Measurements from ENCODE around the gene TMTC1.

Gene TMTC1

GRCh38 chr12:29780084-29780483 lies 3.7 kb downstream of the TMTC1 start:
- no peak overlapping the region for H3K4me2 ChIP-seq (ENCODE audit: low read length)
- H2AFZ ChIP-seq (ENCODE audit: low read depth, low read length) = no peak overlapping the region
- H3K79me2 ChIP-seq (ENCODE audit: low read length) = no peaks in the 10 kb centered on the region
- no peak overlapping the region for H3K27ac ChIP-seq (ENCODE audit: low read length)
- H3K9me3 ChIP-seq (ENCODE audit: insufficient read depth, low read length) = peaks cover 13% of the 10 kb centered on the region
- no peak overlapping the region for H3K9ac ChIP-seq (ENCODE audit: low read length)
- peaks cover 38% of the 10 kb centered on the region for H3K4me1 ChIP-seq (ENCODE audit: low read length)
- no peaks in the 10 kb centered on the region for H3K27me3 ChIP-seq (ENCODE audit: low read depth, low read length)
- TF ChIP-seq CTCF (IDR thresholded peaks at IDR 0.05; ENCODE audit: low read depth, low read length) (no peak), EZH2phosphoT487 (IDR thresholded peaks at IDR 0.05; ENCODE audit: low read depth) (no peak)
- no peak overlapping the region for H3K4me3 ChIP-seq (ENCODE audit: low read length)
- peaks cover 6% of the 10 kb centered on the region for H3K36me3 ChIP-seq (replicated peaks; ENCODE audit: low read depth, low read length)
- H4K20me1 ChIP-seq (ENCODE audit: insufficient read depth, low read length) = no peaks in the 10 kb centered on the region

- TF ChIP-seq CTCF (IDR thresholded peaks at IDR 0.05; ENCODE audit: low read depth, low read length) (no peak), EZH2phosphoT487 (IDR thresholded peaks at IDR 0.05; ENCODE audit: low read depth) (no peak)
- Histone ChIP-seq H3K36me3 (replicated peaks; ENCODE audit: low read depth, low read length) (peaks cover 6% of the 10 kb centered on the region), H3K27me3 (ENCODE audit: low read depth, low read length) (no peaks in the 10 kb centered on the region), H3K4me3 (ENCODE audit: low read length) (no peak overlapping the region), H3K9ac (ENCODE audit: low read length) (no peak overlapping the region), H3K27ac (ENCODE audit: low read length) (no peak overlapping the region), H3K4me2 (ENCODE audit: low read length) (no peak overlapping the region), H3K9me3 (ENCODE audit: insufficient read depth, low read length) (peaks cover 20% of the 10 kb centered on the region), H2AFZ (ENCODE audit: low read depth, low read length) (no peak overlapping the region), H3K4me1 (ENCODE audit: low read length) (peaks cover 35% of the 10 kb centered on the region), H4K20me1 (ENCODE audit: insufficient read depth, low read length) (no peaks in the 10 kb centered on the region), H3K79me2 (ENCODE audit: low read length) (no peaks in the 10 kb centered on the region)
Measured at GRCh38 chr12:29778531-29778930, 5.2 kb downstream of the TMTC1 start.

GRCh38 chr12:29773076-29773475 lies 10.7 kb downstream of the TMTC1 start:
- no peak overlapping the region for H3K9ac ChIP-seq (ENCODE audit: low read length)
- H3K4me3 ChIP-seq (ENCODE audit: low read length) = no peak overlapping the region
- no peak overlapping the region for H2AFZ ChIP-seq (ENCODE audit: low read depth, low read length)
- H3K27me3 ChIP-seq (ENCODE audit: low read depth, low read length) = no peaks in the 10 kb centered on the region
- no peak overlapping the region for H3K4me2 ChIP-seq (ENCODE audit: low read length)
- H3K79me2 ChIP-seq (ENCODE audit: low read length) = no peaks in the 10 kb centered on the region
- no peak overlapping the region for H3K27ac ChIP-seq (ENCODE audit: low read length)
- H3K36me3 ChIP-seq (replicated peaks; ENCODE audit: low read depth, low read length) = no peaks in the 10 kb centered on the region
- H3K9me3 ChIP-seq (ENCODE audit: insufficient read depth, low read length) = peaks cover 13% of the 10 kb centered on the region; the same call in 1 of the 2 replicates
- peaks cover 19% of the 10 kb centered on the region for H3K4me1 ChIP-seq (ENCODE audit: low read length)
- no peaks in the 10 kb centered on the region for H4K20me1 ChIP-seq (ENCODE audit: insufficient read depth, low read length)
- TF ChIP-seq EZH2phosphoT487 (IDR thresholded peaks at IDR 0.05; ENCODE audit: low read depth) (no peak), CTCF (IDR thresholded peaks at IDR 0.05; ENCODE audit: low read depth, low read length) (no peak)

- TF ChIP-seq EZH2phosphoT487 (IDR thresholded peaks at IDR 0.05; ENCODE audit: low read depth) (no peak), CTCF (IDR thresholded peaks at IDR 0.05; ENCODE audit: low read depth, low read length) (no peak)
- no peak overlapping the region for H3K4me2 ChIP-seq (ENCODE audit: low read length)
- no peak overlapping the region for H2AFZ ChIP-seq (ENCODE audit: low read depth, low read length)
- H3K9me3 ChIP-seq (ENCODE audit: insufficient read depth, low read length) = peaks cover 13% of the 10 kb centered on the region; the same call in 1 of the 2 replicates
- no peaks in the 10 kb centered on the region for H4K20me1 ChIP-seq (ENCODE audit: insufficient read depth, low read length)
- H3K9ac ChIP-seq (ENCODE audit: low read length) = no peak overlapping the region
- H3K36me3 ChIP-seq (replicated peaks; ENCODE audit: low read depth, low read length) = no peaks in the 10 kb centered on the region
- H3K4me3 ChIP-seq (ENCODE audit: low read length) = no peak overlapping the region
- peaks cover 12% of the 10 kb centered on the region for H3K4me1 ChIP-seq (ENCODE audit: low read length)
- no peaks in the 10 kb centered on the region for H3K27me3 ChIP-seq (ENCODE audit: low read depth, low read length)
- H3K79me2 ChIP-seq (ENCODE audit: low read length) = no peaks in the 10 kb centered on the region
- H3K27ac ChIP-seq (ENCODE audit: low read length) = no peak overlapping the region
Measured at GRCh38 chr12:29771786-29772185, 12.0 kb downstream of the TMTC1 start.

Data from OCI-LY3 (cell line).